H1 (cell line): ENCODE data around the gene POLR2M. TPM values are rescaled to one million over a fixed set of nuclear protein-coding genes. Genes with fewer than 3 reads are reported as not detected.

Experiments
- CBX8 ChIP-seq: fragments of 300-800, 300-1000 bp; sonication (generic); IDR thresholded peaks from 2 replicates; pipeline ENCODE4 v1.7.1; 2016; ENCODE audit warnings: low read depth, low read length, borderline replicate concordance
- KDM5A ChIP-seq: fragments of 200-600 bp; IDR thresholded peaks from 2 replicates; pipeline ENCODE4 v1.7.1; 2012; ENCODE audit warnings: mild to moderate bottlenecking, low read length, inconsistent platforms, mixed read lengths
- NANOG ChIP-seq: IDR thresholded peaks from 2 replicates; pipeline ENCODE4 v1.6.1; 2011; ENCODE audit warnings: low read length, low read depth, mild to moderate bottlenecking, inconsistent platforms; ENCODE audit not compliant: insufficient read depth, poor library complexity, severe bottlenecking
- TEAD4 ChIP-seq: IDR thresholded peaks from 2 replicates; pipeline ENCODE4 v1.6.1; 2012; ENCODE audit warnings: low read depth, low read length, inconsistent platforms, mixed read lengths
- polyA plus RNA-seq, 7 experiments: library from polyadenylated mRNA; depleted of rRNA in 3 of 7; stranded (reverse) in 5 of 7; unstranded in 2 of 7; fragments of >200 nt in 5 of 7; fragments of 200-250 nt in 2 of 7; gene quantifications; 1 replicate in 5 of 7; 2 replicates in 1 of 7; 4 replicates in 1 of 7; pipeline versions ENCODE4 v1.2.1 to v1.2.3, GENCODE V29; 2011 to 2013; ENCODE audit warnings: missing spikeins in 2 of 7, mixed read lengths in 2 of 7
- total RNA-seq: library from RNA; stranded (reverse); fragmentation: NEBNext Ultra II Directional; extraction: Animal tissue kit (Norgen Biotek cat#: 25700); gene quantifications from 2 replicates; pipeline ENCODE4 v1.2.1, GENCODE V29; 2021

POLR2M gene
- total and polyA plus RNA-seq, 2 of the 8 experiments (the other 6 are each of a cell fraction or from before 2014, with no cell fraction given): 32.7 to 55.1 TPM

DNA sequence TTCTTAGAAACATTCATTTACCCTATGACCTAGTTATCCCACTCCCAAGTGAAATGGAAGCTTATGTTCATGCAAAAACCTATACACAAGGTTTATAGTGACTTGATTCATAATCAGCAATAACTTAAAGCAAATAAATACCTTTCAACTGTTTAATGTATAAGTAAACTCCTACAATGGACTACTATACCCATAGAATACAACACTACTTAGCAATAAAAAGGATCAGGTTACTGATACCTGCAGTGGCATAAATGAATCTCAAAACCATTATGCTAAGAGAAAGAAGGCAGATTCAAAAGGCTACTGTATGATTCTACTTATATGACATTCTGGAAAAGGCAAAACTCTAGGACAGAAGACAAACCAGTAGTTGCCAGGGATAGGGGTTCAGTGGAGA, 8.3 kb upstream of the POLR2M start (continued):
- TF ChIP-seq NANOG (no peak), CBX8 (no peak), KDM5A (no peak), TEAD4 (no peak)
